Osteoblast (primary cell): ENCODE data around the gene XBP1. TPM values are rescaled to one million over a fixed set of nuclear protein-coding genes. Genes with fewer than 3 reads are reported as not detected.

ENCODE experiments used
- DNase-seq: peaks from one replicate; pipeline ENCODE4 v3.0.0; 2011; ENCODE audit warnings: low spot score, mixed read lengths; ENCODE audit not compliant: insufficient read length; ENCODE audit errors: missing footprints
- H2AFZ ChIP-seq: 2 replicates; pipeline ENCODE4 v1.6.0; 2011; ENCODE audit warnings: mild to moderate bottlenecking, low read length
- H3K27ac ChIP-seq: 2 replicates; pipeline ENCODE4 v1.5.1; 2011; ENCODE audit warnings: mild to moderate bottlenecking, low read depth, low read length, moderate library complexity
- H3K27me3 ChIP-seq: 2 replicates; pipeline ENCODE4 v1.6.0; 2012; ENCODE audit warnings: mild to moderate bottlenecking, control low read depth, inconsistent platforms, low read length, moderate library complexity; ENCODE audit not compliant: insufficient read depth
- H3K36me3 ChIP-seq: 2 replicates; pipeline ENCODE4 v1.5.1; 2011; ENCODE audit warnings: mild to moderate bottlenecking, low read length, control low read depth, moderate library complexity; ENCODE audit not compliant: insufficient read depth
- H3K4me1 ChIP-seq: 2 replicates; pipeline ENCODE4 v1.5.1; 2011; ENCODE audit warnings: mild to moderate bottlenecking, low read length, control low read depth, moderate library complexity; ENCODE audit not compliant: insufficient read depth
- H3K4me2 ChIP-seq: 2 replicates; pipeline ENCODE4 v1.6.0; 2011; ENCODE audit warnings: mild to moderate bottlenecking, low read length; ENCODE audit not compliant: insufficient read depth
- H3K4me3 ChIP-seq: fragments of 200-600 bp; sonication (generic); 3 replicates; pipeline ENCODE4 v1.5.1; 2012; ENCODE audit warnings: mild to moderate bottlenecking, low read length, inconsistent platforms; ENCODE audit not compliant: insufficient read depth
- H3K79me2 ChIP-seq: 2 replicates; pipeline ENCODE4 v1.6.0; 2012; ENCODE audit warnings: mild to moderate bottlenecking, low read length, control low read depth, inconsistent platforms; ENCODE audit not compliant: insufficient read depth
- H3K9me3 ChIP-seq: 2 replicates; pipeline ENCODE4 v1.5.1; 2011; ENCODE audit warnings: low read depth, low read length, control low read depth
- H4K20me1 ChIP-seq: 2 replicates; pipeline ENCODE4 v1.6.0; 2012; ENCODE audit warnings: mild to moderate bottlenecking, low read length, control low read depth; ENCODE audit not compliant: insufficient read depth
- total RNA-seq: library from RNA; depleted of rRNA; stranded (reverse); fragments of >200 nt; gene quantifications from 2 replicates; pipeline ENCODE4 v1.2.3, GENCODE V29; 2012
- TF ChIP-seq, protein P1 (sequence below): IDR thresholded peaks from 2 replicates; pipeline ENCODE4 v1.5.1; 2011; ENCODE audit warnings: mild to moderate bottlenecking, low read depth, low read length, moderate library complexity; ENCODE audit errors: extremely low read depth

XBP1 gene
- total RNA-seq, 1 donor: 219 TPM

DNA sequence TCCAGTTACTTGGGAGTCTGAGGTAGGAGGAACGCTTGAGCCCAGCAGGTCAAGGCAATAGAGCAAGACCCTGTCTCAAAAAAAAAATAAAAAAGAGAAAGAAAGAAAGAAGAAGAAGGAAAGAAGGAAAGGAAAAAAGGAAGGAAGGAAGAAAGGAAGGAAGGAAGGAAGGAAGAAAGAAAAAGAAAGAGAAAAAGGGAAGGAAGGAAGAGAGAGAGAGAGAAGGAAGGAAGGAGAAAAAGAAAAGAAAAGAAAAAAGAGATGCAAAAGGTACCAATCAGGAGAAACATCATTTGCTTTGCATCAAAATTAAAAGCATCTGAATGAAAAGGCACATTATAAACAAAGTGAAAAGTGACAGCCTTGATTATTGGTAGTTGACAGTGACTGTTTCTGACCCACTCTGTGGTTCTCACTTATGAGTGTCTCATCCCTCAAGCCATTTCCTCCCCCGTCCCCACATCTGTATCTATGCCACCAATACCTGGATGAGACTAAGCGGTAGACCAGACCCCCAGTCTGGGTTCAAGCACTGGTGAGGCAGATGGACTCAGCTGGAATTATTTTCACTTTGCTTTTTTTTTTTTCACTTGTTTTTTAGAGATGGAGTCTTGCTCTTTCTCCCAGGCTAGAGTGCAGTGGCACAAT, 33.0 kb upstream of the XBP1 start:
- TF ChIP-seq, protein P1, sequence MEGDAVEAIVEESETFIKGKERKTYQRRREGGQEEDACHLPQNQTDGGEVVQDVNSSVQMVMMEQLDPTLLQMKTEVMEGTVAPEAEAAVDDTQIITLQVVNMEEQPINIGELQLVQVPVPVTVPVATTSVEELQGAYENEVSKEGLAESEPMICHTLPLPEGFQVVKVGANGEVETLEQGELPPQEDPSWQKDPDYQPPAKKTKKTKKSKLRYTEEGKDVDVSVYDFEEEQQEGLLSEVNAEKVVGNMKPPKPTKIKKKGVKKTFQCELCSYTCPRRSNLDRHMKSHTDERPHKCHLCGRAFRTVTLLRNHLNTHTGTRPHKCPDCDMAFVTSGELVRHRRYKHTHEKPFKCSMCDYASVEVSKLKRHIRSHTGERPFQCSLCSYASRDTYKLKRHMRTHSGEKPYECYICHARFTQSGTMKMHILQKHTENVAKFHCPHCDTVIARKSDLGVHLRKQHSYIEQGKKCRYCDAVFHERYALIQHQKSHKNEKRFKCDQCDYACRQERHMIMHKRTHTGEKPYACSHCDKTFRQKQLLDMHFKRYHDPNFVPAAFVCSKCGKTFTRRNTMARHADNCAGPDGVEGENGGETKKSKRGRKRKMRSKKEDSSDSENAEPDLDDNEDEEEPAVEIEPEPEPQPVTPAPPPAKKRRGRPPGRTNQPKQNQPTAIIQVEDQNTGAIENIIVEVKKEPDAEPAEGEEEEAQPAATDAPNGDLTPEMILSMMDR: no peak
- Histone ChIP-seq H3K79me2 (no peaks in the 10 kb centered on the region), H3K4me1 (no peaks in the 10 kb centered on the region), H3K27me3 (no peaks in the 10 kb centered on the region), H3K27ac (no peak overlapping the region), H3K4me3 (no peak overlapping the region), H3K9me3 (no peaks in the 10 kb centered on the region), H3K4me2 (no peak overlapping the region), H4K20me1 (peaks cover 3% of the 10 kb centered on the region), H2AFZ (no peak overlapping the region), H3K36me3 (no peaks in the 10 kb centered on the region)
- DNase-seq: no peak

DNA sequence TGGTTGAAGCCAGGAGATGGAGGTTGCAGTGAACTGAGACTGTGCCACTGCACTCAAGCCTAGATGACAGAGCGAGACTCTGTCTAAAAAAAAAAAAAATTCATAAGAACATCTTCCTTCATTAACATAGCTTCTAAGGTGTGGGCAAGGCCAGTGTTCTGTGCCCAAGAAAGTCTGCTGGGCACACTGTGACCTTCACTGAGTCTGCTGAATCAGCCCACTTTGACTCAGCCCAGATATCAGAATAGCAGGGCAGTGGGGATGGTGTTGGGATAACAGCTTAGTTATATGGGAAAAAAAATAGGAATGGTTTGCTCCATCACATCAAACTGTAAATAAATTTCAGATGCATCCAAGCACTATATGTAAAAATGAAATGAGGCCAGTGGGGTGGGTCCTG, 32.4 kb upstream of the XBP1 start:
- no peak for DNase-seq
- Histone ChIP-seq H2AFZ (no peak overlapping the region), H3K27ac (no peak overlapping the region), H3K4me2 (no peak overlapping the region), H3K9me3 (no peaks in the 10 kb centered on the region), H3K4me3 (no peak overlapping the region), H4K20me1 (peaks cover 3% of the 10 kb centered on the region), H3K79me2 (no peaks in the 10 kb centered on the region), H3K4me1 (no peaks in the 10 kb centered on the region), H3K27me3 (no peaks in the 10 kb centered on the region), H3K36me3 (no peaks in the 10 kb centered on the region)
- TF ChIP-seq, protein P1: no peak

DNA sequence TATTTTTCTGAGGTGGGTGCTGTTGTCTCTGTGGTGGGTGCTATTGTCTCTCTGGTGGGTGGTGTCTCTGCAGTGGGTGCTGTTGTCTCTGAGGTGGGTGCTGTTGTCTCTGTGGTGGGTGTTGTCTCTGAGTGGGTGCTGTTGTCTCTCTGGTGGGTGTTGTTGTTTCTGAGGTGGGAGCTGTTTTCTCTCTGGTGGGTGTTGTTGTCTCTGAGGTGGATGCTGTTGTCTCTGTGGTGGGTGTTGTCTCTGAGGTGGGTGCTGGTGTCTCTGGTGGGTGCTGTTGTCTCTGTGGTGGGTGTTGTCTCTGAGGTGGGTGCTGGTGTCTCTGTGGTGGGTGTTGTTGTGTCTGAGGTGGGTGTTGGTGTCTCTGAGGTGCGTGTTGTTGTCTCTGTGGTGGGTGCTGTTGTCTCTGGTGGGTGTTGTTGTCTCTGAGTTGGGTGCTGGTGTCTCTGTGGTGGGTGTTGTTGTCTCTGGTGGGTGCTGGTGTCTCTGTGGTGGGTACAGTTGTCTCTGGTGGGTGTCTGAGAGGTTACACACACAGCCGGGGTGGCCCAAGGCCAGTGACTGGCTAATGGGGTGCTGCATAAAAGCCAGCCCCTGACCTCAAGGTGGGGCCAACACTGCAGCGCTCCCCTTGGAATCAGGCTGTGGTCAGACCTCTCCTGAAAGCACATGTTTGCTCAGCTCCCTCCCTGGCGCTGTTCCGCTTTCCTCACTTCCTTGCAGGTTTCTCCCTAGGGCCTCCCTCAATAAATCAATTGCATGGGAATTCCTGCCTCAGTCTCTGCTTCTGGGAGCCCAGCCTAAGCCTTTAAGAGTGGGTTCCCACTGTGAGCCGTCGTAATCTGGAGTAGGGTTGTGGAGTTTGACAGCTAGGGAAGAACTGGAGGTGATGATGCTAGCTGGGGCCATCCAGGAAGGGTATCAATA, 31.0 kb upstream of the XBP1 start:
- Histone ChIP-seq H3K4me3 (no peak overlapping the region), H3K27ac (no peak overlapping the region), H2AFZ (no peak overlapping the region), H3K79me2 (no peaks in the 10 kb centered on the region), H3K4me1 (no peaks in the 10 kb centered on the region), H3K9me3 (no peaks in the 10 kb centered on the region), H3K36me3 (no peaks in the 10 kb centered on the region), H4K20me1 (peaks cover 3% of the 10 kb centered on the region), H3K27me3 (no peaks in the 10 kb centered on the region), H3K4me2 (no peak overlapping the region)
- TF ChIP-seq, protein P1: no peak
- no peak for DNase-seq

DNA sequence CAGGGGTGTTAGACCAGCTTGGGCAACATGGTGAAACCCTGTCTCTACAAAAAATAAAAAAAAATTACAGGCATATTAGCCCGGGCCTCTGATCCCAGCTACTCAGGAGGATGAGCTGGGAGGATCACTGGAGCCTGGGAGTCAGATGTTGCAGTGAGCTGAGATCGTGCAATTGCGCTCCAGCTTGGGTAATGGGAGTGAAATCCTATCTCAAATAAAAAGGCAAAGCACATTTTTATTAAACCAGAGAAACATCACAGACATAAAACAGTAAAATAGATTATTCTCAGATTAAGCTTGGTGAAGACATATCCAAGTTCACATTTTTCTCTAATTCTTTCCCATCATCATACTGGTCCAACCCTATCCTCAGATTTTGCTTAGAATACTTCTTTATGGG, 30.1 kb upstream of the XBP1 start:
- Histone ChIP-seq H3K9me3 (no peaks in the 10 kb centered on the region), H3K27ac (no peak overlapping the region), H3K4me1 (no peaks in the 10 kb centered on the region), H3K36me3 (no peaks in the 10 kb centered on the region), H3K79me2 (no peaks in the 10 kb centered on the region), H2AFZ (no peak overlapping the region), H3K4me3 (no peak overlapping the region), H3K27me3 (no peaks in the 10 kb centered on the region), H3K4me2 (no peak overlapping the region), H4K20me1 (peaks cover 3% of the 10 kb centered on the region)
- no peak for DNase-seq
- TF ChIP-seq, protein P1: no peak
